SU-DHL-6 (cell line): ENCODE results near the gene NKX2-3.

Experiments used
- H2AFZ ChIP-seq: fragments of 200-600 bp; sonication (generic); 2 replicates; pipeline ENCODE4 v1.6.1; 2014; ENCODE audit warnings: low read depth, mild to moderate bottlenecking, moderate library complexity, mixed read lengths, antibody characterized with exemption, low read length; ENCODE audit not compliant: severe bottlenecking
- H3F3A ChIP-seq: fragments of 200-600 bp; shearing (Covaris generic); 2 replicates; pipeline ENCODE4 v1.6.0; 2016; ENCODE audit warnings: antibody characterized with exemption, mild to moderate bottlenecking; ENCODE audit not compliant: insufficient read depth
- H3K27ac ChIP-seq: fragments of 200-600 bp; sonication (generic); 2 replicates; pipeline ENCODE4 v1.5.1; 2016; ENCODE audit warnings: low read depth, mild to moderate bottlenecking, low read length, moderate library complexity, mixed read lengths
- H3K27me3 ChIP-seq: fragments of 200-600 bp; sonication (generic), shearing (Covaris generic); 2 replicates; pipeline ENCODE4 v1.6.0; 2014; ENCODE audit warnings: mild to moderate bottlenecking, low read length
- H3K36me3 ChIP-seq: fragments of 200-600 bp; sonication (generic); 2 replicates; pipeline ENCODE4 v1.6.1; 2014; ENCODE audit warnings: mild to moderate bottlenecking, low read length, mixed read lengths
- H3K4me2 ChIP-seq: fragments of 300-600, 200-600 bp; shearing (Covaris generic), sonication (generic); 2 replicates; pipeline ENCODE4 v1.6.0; 2014; ENCODE audit warnings: low read length, low read depth, mild to moderate bottlenecking; ENCODE audit not compliant: poor library complexity, severe bottlenecking
- H3K4me3 ChIP-seq: fragments of 200-600 bp; sonication (generic); 2 replicates; pipeline ENCODE4 v1.5.1; 2014; ENCODE audit warnings: antibody characterized with exemption, low read length, mild to moderate bottlenecking, mixed read lengths; ENCODE audit not compliant: insufficient read depth, poor library complexity, severe bottlenecking
- H3K79me2 ChIP-seq: fragments of 200-600 bp; sonication (generic); 2 replicates; pipeline ENCODE4 v1.6.1; 2014; ENCODE audit warnings: mild to moderate bottlenecking, low read length, moderate library complexity; ENCODE audit not compliant: insufficient read depth
- H3K9ac ChIP-seq: fragments of 200-600 bp; sonication (generic); 2 replicates; pipeline ENCODE4 v1.7.0; 2014; ENCODE audit warnings: mild to moderate bottlenecking, low read length
- H3K9me2 ChIP-seq: fragments of 200-600 bp; sonication (generic); replicated peaks from 2 replicates; pipeline ENCODE4 v1.6.1; 2014; ENCODE audit warnings: low read length; ENCODE audit not compliant: insufficient read depth
- H3K9me3 ChIP-seq: fragments of 200-600 bp; sonication (generic); 2 replicates; pipeline ENCODE4 v1.6.1; 2014; ENCODE audit warnings: low read length, mixed read lengths; ENCODE audit not compliant: insufficient read depth
- H4K20me1 ChIP-seq: fragments of 200-600 bp; sonication (generic); 2 replicates; pipeline ENCODE4 v1.6.1; 2014; ENCODE audit warnings: low read depth, mild to moderate bottlenecking, antibody characterized with exemption, low read length, moderate library complexity, mixed read lengths
- EZH2phosphoT487 ChIP-seq: fragments of 200-600 bp; sonication (generic), shearing (Covaris generic); conservative IDR thresholded peaks from 2 replicates; pipeline ENCODE4 v1.6.1; 2018; ENCODE audit warnings: mild to moderate bottlenecking, antibody characterized with exemption, low read length, moderate library complexity, mixed read lengths
- TF ChIP-seq, protein P1 (sequence below): fragments of 200-600 bp; sonication (generic); IDR thresholded peaks from one replicate; pipeline ENCODE4 v1.5.1; 2017; ENCODE audit warnings: antibody characterized with exemption, mild to moderate bottlenecking, low read length, moderate library complexity; ENCODE audit not compliant: insufficient read depth, poor library complexity, severe bottlenecking

NKX2-3 gene

DNA sequence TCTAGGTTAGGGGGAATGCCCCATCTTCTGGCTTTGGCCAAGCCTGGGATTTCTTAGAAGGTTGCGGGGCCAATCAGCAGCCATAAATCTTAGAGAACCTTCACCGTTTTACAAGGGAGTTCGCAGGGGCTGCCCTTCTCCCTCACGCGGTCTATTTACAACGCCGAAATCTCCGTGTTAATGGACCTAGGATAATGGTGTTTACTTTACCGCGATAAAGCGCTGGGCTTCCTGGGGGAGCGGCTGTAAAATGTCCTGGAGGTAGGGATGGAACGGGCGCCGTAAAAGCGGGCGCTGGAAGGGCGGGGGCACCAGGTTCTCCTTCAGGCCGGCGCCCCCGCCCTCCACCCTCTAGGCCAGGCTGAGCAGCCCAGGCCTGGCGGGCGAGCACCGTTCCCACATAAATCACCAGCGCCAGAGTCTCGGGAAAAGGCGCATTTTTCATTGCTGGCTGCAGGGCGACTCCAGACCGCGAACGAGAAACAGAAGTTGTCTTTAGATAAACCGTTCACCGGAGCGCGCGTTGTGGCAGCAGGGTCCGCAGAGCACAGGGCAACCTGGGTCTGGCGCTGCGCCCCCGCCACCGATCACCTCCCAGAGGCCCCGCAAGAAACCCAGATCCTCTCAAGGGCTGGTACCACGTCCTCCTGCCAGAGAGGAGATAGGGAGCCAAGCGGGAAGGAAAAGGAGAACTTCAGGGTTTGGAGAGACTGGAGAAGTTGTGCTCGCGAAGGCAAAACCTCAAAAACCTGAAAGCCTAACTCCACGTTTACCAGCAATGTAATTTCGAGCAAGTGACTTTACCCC is 12.5 kb upstream of the NKX2-3 start:
- H3K9me2 ChIP-seq = no peaks in the 10 kb centered on the region
- no peak overlapping the region for H2AFZ ChIP-seq
- no peak overlapping the region for H3K4me2 ChIP-seq
- no peak overlapping the region for H3K27ac ChIP-seq
- no peak overlapping the region for H3K9ac ChIP-seq
- H3K9me3 ChIP-seq = no peaks in the 10 kb centered on the region
- H3K79me2 ChIP-seq = no peaks in the 10 kb centered on the region
- H3K27me3 ChIP-seq = no peaks in the 10 kb centered on the region
- TF ChIP-seq, protein P1, sequence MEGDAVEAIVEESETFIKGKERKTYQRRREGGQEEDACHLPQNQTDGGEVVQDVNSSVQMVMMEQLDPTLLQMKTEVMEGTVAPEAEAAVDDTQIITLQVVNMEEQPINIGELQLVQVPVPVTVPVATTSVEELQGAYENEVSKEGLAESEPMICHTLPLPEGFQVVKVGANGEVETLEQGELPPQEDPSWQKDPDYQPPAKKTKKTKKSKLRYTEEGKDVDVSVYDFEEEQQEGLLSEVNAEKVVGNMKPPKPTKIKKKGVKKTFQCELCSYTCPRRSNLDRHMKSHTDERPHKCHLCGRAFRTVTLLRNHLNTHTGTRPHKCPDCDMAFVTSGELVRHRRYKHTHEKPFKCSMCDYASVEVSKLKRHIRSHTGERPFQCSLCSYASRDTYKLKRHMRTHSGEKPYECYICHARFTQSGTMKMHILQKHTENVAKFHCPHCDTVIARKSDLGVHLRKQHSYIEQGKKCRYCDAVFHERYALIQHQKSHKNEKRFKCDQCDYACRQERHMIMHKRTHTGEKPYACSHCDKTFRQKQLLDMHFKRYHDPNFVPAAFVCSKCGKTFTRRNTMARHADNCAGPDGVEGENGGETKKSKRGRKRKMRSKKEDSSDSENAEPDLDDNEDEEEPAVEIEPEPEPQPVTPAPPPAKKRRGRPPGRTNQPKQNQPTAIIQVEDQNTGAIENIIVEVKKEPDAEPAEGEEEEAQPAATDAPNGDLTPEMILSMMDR = no peak
- TF ChIP-seq EZH2phosphoT487 = no peak
- no peaks in the 10 kb centered on the region for H3K36me3 ChIP-seq
- no peaks in the 10 kb centered on the region for H4K20me1 ChIP-seq
- H3K4me3 ChIP-seq = no peak overlapping the region
- H3F3A ChIP-seq = no peaks in the 10 kb centered on the region

DNA sequence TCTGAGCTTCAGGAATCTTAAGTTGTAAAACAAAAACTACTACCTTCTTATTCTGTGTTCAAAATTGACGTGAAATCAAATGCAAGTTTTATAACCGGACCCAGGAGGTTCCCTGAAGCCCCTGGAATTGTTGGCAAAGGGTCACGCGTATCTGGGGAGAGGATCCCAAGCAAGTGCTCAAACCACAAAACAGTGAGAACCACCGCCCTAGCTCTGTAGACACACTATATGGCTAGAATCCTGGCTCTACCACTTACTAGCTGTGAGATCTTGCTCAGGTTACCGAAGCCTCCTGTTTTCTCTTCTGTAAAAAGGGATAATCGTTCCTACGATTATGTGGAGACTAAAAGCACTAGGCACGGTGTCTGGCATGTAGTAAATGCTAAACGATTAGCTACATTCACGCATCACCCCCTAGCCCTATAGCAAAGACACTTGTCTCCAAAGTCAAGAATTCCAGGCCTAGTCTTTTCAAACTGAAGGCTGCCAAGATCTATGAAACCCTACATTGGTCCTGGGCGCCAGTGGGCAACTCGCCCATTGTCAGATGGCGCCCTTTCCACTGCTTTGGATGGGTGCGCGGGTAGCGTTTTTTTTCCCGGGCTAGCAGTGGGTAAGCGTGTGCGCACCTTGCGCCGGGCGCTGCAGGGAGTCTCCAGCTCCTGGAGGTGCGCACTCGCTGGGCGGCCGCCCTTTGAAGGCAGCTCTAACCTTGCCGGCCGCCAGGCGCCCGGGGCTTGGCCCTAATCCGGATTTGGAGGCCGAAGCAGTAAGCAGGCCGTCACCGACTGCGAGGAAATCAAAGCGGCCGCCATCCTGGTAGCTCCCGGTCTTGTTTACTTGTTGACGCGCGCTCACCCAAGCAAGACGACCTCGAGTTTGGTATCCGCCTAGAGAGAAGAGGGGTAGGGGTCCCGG is 11.6 kb upstream of the NKX2-3 start:
- TF ChIP-seq, protein P1 = no peak
- no peak for TF ChIP-seq EZH2phosphoT487

DNA sequence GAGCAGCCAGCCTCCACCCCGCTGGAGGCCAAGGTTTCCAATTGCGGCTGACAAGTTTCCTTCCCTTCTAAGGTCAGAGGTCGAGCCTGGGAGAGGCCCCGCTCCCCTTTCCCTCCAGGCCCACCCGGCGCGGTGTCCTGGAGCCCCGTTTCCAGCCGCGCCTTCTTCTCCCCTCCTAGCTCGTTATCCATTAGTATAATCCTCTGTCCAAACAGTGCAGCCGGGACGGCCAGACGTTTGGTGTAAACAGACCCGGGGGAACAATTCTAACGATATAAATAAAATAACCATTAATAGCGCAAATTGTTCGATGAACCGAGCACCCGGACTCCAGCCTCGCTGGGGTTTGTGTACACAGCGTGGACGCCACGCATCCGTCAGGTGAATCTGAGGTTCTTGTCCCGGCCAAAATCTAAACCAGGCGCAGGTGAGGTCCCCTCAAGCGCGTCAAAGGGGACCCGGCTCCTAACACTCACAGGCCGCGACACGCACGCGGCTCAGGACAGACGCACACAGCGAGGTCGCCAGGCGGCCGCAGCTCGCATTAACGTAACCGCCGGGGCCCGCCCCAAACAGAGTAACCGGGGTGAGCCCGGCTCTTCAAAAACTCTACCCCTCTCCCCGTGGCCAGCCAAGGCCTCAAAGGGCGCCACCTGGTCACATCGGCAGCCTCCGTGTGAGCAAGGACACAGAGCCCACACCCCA is 10.8 kb upstream of the NKX2-3 start:
- H3K36me3 ChIP-seq = no peaks in the 10 kb centered on the region
- H3K27me3 ChIP-seq = no peaks in the 10 kb centered on the region
- no peaks in the 10 kb centered on the region for H3K9me3 ChIP-seq
- no peak overlapping the region for H2AFZ ChIP-seq
- no peaks in the 10 kb centered on the region for H3K79me2 ChIP-seq
- H3F3A ChIP-seq = no peaks in the 10 kb centered on the region
- no peak overlapping the region for H3K27ac ChIP-seq
- H3K4me2 ChIP-seq = no peak overlapping the region
- TF ChIP-seq, protein P1 = no peak
- TF ChIP-seq EZH2phosphoT487 = no peak
- no peak overlapping the region for H3K4me3 ChIP-seq
- H4K20me1 ChIP-seq = no peaks in the 10 kb centered on the region
- no peaks in the 10 kb centered on the region for H3K9me2 ChIP-seq
- H3K9ac ChIP-seq = no peak overlapping the region

More for the DNA sequence above, 11.6 kb upstream of the NKX2-3 start:
- no peaks in the 10 kb centered on the region for H3F3A ChIP-seq
- H3K9me3 ChIP-seq = no peaks in the 10 kb centered on the region
- H3K36me3 ChIP-seq = no peaks in the 10 kb centered on the region
- H3K27ac ChIP-seq = no peak overlapping the region
- no peaks in the 10 kb centered on the region for H4K20me1 ChIP-seq
- H3K79me2 ChIP-seq = no peaks in the 10 kb centered on the region
- H2AFZ ChIP-seq = no peak overlapping the region
- no peaks in the 10 kb centered on the region for H3K27me3 ChIP-seq
- H3K4me2 ChIP-seq = no peak overlapping the region
- H3K4me3 ChIP-seq = no peak overlapping the region
- H3K9me2 ChIP-seq = no peaks in the 10 kb centered on the region
- H3K9ac ChIP-seq = no peak overlapping the region
